ENCODE data around the gene HS3ST4. TPM values are rescaled to one million over a fixed set of nuclear protein-coding genes. Genes with fewer than 3 reads are reported as not detected.
"Not testable (repeated sequence)": the region's sequence is repeated elsewhere in the genome, so short reads cannot be mapped to it uniquely, and the experiment has no call there.

The HS3ST4 gene
- total RNA-seq, 4 donors from 2014 or later: 0.20 TPM; not detected in 3

DNA sequence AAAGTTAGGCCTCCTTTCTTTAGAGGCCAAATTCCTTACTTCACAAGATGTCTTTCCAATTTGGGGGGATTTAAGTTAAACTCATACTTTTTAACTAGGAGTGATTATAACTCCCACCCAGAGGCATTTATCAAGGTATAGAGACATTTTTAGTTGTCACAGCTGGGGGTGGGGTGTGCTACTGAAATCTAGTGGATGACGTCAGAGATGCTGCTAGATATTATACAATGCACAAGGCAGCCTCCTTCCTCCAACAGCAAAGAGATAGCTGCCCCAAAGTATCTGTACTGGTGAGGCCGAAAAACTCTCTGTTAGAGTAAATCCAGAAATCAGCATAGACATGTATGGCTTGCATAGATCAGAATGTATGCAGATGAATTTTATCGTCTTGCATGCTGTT is 324.0 kb downstream of the HS3ST4 start:
- H3K27ac ChIP-seq: no peak overlapping the region
- H3K4me3 ChIP-seq: no peak overlapping the region
- no peaks in the 10 kb centered on the region for H3K36me3 ChIP-seq
- TF ChIP-seq, protein P1, sequence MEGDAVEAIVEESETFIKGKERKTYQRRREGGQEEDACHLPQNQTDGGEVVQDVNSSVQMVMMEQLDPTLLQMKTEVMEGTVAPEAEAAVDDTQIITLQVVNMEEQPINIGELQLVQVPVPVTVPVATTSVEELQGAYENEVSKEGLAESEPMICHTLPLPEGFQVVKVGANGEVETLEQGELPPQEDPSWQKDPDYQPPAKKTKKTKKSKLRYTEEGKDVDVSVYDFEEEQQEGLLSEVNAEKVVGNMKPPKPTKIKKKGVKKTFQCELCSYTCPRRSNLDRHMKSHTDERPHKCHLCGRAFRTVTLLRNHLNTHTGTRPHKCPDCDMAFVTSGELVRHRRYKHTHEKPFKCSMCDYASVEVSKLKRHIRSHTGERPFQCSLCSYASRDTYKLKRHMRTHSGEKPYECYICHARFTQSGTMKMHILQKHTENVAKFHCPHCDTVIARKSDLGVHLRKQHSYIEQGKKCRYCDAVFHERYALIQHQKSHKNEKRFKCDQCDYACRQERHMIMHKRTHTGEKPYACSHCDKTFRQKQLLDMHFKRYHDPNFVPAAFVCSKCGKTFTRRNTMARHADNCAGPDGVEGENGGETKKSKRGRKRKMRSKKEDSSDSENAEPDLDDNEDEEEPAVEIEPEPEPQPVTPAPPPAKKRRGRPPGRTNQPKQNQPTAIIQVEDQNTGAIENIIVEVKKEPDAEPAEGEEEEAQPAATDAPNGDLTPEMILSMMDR (IDR thresholded peaks at IDR 0.05): no peak
- no peak for TF ChIP-seq EP300 (IDR thresholded peaks at IDR 0.05)
- no peak for TF ChIP-seq POLR2A (IDR thresholded peaks at IDR 0.05)
- 56 to 61% methylated on average over 3 of the region's 3 CpGs for WGBS, 2 donors
- H3K27me3 ChIP-seq: no peaks in the 10 kb centered on the region
- H3K9me3 ChIP-seq: peaks cover 0 to 42% (median 0%) of the 10 kb centered on the region in 4 donors
- no peak for DNase-seq (ENCODE audit: low spot score in 2 of 2)
- H3K4me1 ChIP-seq: no peaks in the 10 kb centered on the region

DNA sequence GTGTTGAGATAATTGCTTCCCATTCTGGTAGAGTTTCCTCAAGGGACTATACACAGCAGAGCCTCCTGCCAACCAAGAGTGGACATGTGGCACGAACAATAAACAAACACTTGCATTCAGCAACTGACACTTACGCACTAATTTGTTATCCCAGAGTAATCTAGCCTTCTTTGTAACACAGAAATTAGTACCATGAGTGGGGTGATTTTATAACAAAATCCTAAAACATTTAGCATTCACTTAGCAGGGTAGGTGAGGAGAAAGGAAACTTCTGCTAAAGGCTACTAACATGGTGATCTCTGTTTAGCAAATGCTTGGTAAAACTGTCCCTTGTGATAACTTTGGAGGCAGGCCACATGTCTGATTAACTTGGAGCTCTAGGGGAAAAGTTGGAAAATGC is 325.2 kb downstream of the HS3ST4 start:
- no peak overlapping the region for H3K27ac ChIP-seq
- 40% methylated on average over 2 of the region's 2 CpGs for WGBS, 2 donors
- H3K27me3 ChIP-seq: no peaks in the 10 kb centered on the region
- H3K36me3 ChIP-seq: no peaks in the 10 kb centered on the region
- H3K9me3 ChIP-seq: peaks cover 0 to 42% (median 0%) of the 10 kb centered on the region in 4 donors
- no peak overlapping the region for H3K4me3 ChIP-seq
- no peak for DNase-seq (ENCODE audit: low spot score in 2 of 2)
- TF ChIP-seq EP300 (IDR thresholded peaks at IDR 0.05) (no peak), POLR2A (IDR thresholded peaks at IDR 0.05) (no peak)
- TF ChIP-seq, protein P1 (IDR thresholded peaks at IDR 0.05): no peak
- H3K4me1 ChIP-seq: no peaks in the 10 kb centered on the region

DNA sequence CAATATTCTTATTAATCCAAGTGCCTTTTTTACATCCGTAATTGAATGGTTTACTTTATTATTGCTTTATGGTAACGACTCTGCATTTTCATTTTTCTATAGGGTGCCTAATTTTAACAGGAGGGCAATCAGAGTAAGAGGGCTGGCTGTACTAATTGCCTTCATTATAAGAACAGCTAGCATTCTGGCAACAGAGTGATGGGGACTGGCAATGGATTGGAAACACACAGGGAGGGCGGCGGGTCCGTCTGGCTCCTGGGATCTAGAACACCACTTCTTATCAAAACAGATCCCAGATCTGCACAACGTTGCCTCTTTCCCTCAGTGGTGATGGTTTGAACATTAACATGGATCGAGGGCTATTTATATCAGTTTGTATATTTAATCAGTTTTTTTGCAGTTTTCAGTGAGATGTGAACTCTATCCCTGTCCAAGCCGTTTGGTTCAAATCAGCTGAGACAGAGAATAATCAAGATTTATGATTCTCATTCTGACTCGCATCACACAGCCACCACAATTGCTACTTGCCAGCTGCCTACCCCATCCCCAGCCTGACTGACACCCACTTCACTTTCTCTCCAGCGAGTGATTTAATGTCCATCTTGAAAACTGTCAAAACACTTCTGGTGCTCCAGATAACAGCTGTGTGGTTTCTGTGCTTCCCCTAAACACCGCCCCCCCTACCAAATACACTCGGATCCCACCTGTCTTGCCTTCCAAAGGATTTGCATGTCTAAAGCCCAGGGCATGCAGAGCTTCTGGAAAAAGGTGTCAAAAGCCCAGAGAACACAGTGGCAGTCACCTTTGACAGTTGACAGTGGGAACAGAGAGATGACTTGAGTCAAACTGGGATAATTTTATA is 327.9 kb downstream of the HS3ST4 start:
- Histone ChIP-seq H3K27me3 (no peaks in the 10 kb centered on the region), H3K4me1 (no peaks in the 10 kb centered on the region), H3K4me3 (no peak overlapping the region), H3K36me3 (no peaks in the 10 kb centered on the region), H3K9me3 (peaks cover 0 to 38% (median 0%) of the 10 kb centered on the region in 4 donors), H3K27ac (no peak overlapping the region)
- no peak for DNase-seq (ENCODE audit: low spot score in 2 of 2)
- WGBS, 2 donors: 43 to 45% methylated on average over 12 of the region's 12 CpGs
- TF ChIP-seq POLR2A (IDR thresholded peaks at IDR 0.05): no peak
- TF ChIP-seq, protein P1 (IDR thresholded peaks at IDR 0.05): no peak
- no peak for TF ChIP-seq EP300 (IDR thresholded peaks at IDR 0.05)

DNA sequence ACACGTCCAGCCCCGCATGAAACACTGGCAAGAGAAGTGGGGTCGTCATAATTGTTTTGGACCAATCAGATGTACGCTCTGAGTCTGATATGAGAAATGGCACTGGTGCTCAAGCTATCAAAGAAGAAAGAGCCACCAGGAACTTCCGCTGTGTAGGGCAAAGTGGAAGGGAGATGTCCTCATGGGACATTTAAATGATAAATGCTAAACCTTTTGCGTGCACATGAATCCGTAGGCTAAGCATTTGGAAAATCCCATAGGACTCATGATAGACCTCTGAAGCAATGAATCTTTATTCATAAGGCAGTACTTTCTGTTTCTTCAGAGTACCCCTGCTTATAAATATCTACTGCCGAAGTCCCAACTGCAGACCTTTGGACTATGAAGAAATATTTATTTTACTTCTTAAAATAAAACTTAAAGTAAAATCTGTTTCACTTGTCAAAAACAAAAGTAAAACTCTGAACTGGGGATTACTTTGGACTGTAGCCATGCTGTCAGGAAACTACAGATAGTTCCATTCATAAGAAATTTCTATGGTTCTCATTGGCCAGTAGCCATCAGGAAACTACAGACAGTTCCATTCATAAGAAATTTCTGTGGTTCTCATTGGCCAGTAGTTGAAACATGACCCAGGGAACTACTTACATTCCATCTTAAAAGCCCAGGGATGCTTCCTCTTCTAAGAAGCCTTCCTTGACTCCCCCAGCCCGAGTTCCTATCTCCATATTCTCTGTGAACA is 335.1 kb downstream of the HS3ST4 start:
- TF ChIP-seq POLR2A (IDR thresholded peaks at IDR 0.05): no peak
- TF ChIP-seq, protein P1 (IDR thresholded peaks at IDR 0.05): no peak
- no peak for TF ChIP-seq EP300 (IDR thresholded peaks at IDR 0.05)
- no peak overlapping the region for H3K4me3 ChIP-seq
- H3K36me3 ChIP-seq: no peaks in the 10 kb centered on the region
- no peak overlapping the region for H3K27ac ChIP-seq
- 30 to 35% methylated on average over 9 of the region's 9 CpGs for whole genome bisulfite sequencing, 2 donors
- peaks cover 0 to 6% (median 0%) of the 10 kb centered on the region in 4 donors for H3K4me1 ChIP-seq
- H3K27me3 ChIP-seq: no peaks in the 10 kb centered on the region
- peaks cover 0 to 4% (median 0%) of the 10 kb centered on the region in 4 donors for H3K9me3 ChIP-seq
- DNase-seq (ENCODE audit: low spot score in 2 of 2): no peak

DNA sequence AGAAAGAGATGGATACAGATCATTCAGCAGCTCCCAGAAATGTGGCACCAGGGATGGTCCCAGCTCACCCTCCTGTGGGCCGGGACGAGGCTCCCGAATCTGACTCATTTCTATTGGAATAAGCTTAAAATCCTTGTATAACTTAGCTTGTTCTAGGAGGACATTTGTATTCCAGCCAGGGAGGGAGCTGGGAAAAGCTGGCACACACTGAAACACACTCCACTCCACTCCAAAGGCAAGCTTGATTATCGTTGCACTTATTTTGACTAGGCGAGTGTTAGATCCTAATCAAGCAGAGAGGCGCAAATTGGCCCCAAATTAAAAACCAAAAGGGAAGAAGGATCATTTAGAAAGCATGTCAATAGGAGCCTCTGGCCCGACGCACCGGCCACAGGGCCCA is 339.5 kb downstream of the HS3ST4 start:
- Histone ChIP-seq H3K4me1 (peaks cover 0 to 6% (median 0%) of the 10 kb centered on the region in 4 donors), H3K36me3 (no peaks in the 10 kb centered on the region), H3K27me3 (no peaks in the 10 kb centered on the region), H3K4me3 (no peak overlapping the region), H3K9me3 (no peaks in the 10 kb centered on the region), H3K27ac (no peak overlapping the region)
- no peak for DNase-seq (ENCODE audit: low spot score in 2 of 2)
- WGBS, 2 donors: 75 to 80% methylated on average over 9 of the region's 9 CpGs
- no peak for TF ChIP-seq POLR2A (IDR thresholded peaks at IDR 0.05)
- no peak for TF ChIP-seq EP300 (IDR thresholded peaks at IDR 0.05)
- TF ChIP-seq, protein P1 (IDR thresholded peaks at IDR 0.05): no peak

DNA sequence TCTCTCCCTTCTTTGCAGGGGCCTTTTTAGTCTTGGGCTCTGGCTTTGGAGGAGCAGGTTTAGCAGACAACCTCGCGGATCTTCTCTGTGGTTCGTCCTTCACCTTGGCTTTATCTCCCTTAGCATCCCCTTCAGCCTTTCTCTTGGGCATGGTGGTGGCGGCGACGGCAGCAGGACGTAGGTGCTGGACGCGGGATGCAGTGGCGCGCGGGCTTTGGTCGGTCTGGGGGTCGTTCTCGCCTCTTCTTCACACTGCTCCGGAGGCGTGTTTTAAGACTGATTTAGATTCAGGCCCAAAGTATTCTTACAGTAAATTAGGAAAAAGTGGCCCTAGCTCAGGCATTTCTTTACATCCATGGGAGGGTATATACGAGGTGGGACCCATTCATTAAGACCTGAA is 340.9 kb downstream of the HS3ST4 start:
- H3K27me3 ChIP-seq; H3K4me1 ChIP-seq; H3K36me3 ChIP-seq; H3K27ac ChIP-seq; H3K4me3 ChIP-seq; H3K9me3 ChIP-seq; DNase-seq (ENCODE audit: low spot score in 2 of 2): not testable (repeated sequence)
- 93 to 96% methylated on average over 18 of the region's 18 CpGs for WGBS, 2 donors

Measured in tibial nerve (tissue), 4 donors.